A673 (cell line): ENCODE data around the gene EIF2B2. TPM values are rescaled to one million over a fixed set of nuclear protein-coding genes. Genes with fewer than 3 reads are reported as not detected.

Source experiments
- BruUV-seq: library from RNA; stranded (reverse); fragments of 400-500 nt; replicated peaks from 2 replicates; lab custom pipeline; 2021; lab: Mats Ljungman, UMichigan
- CTCF ChIA-PET: fragments of 300-600 bp; sonication (Branson Sonifier 250); formaldehyde crosslinking; loops from one replicate; lab custom pipeline; 2022; ENCODE audit warnings: antibody characterized with exemption; lab: Charles Lee
- POLR2A ChIA-PET: fragments of 300-600 bp; sonication (Branson Sonifier 250); formaldehyde crosslinking; loops from one replicate; lab custom pipeline; 2022; ENCODE audit warnings: antibody characterized with exemption; ENCODE audit not compliant: low non-redundant PET; lab: Charles Lee
- DNase-seq: peaks from one replicate; pipeline ENCODE4 v3.0.0-alpha.2; 2015; ENCODE audit warnings: low spot score
- H3K27ac ChIP-seq: fragments of 200-600 bp; sonication (generic); 2 replicates; pipeline ENCODE4 v1.5.1; 2016; ENCODE audit warnings: mixed run types, low read depth, mild to moderate bottlenecking, mixed read lengths, antibody characterized with exemption, low read length; ENCODE audit not compliant: poor library complexity, severe bottlenecking
- H3K27me3 ChIP-seq: fragments of 200-600 bp; sonication (generic); replicated peaks from 2 replicates; pipeline ENCODE4 v1.6.1; 2017; ENCODE audit warnings: mixed run types, low read depth, mild to moderate bottlenecking, mixed read lengths, antibody characterized with exemption, low read length; ENCODE audit not compliant: insufficient read depth, poor library complexity
- H3K36me3 ChIP-seq: fragments of 200-600 bp; sonication (generic); 2 replicates; pipeline ENCODE4 v1.6.1; 2016; ENCODE audit warnings: mixed run types, mild to moderate bottlenecking, mixed read lengths, antibody characterized with exemption, low read length; ENCODE audit not compliant: insufficient read depth, poor library complexity, severe bottlenecking
- H3K4me1 ChIP-seq: fragments of 200-600 bp; sonication (generic); 2 replicates; pipeline ENCODE4 v1.6.1; 2017; ENCODE audit warnings: mixed run types, mild to moderate bottlenecking, mixed read lengths, antibody characterized with exemption, low read length; ENCODE audit not compliant: insufficient read depth, poor library complexity, severe bottlenecking
- H3K4me3 ChIP-seq: fragments of 200-600 bp; sonication (generic); 2 replicates; pipeline ENCODE4 v1.5.1; 2016; ENCODE audit warnings: low read depth, mixed run types, mild to moderate bottlenecking, mixed read lengths, low read length; ENCODE audit not compliant: poor library complexity, severe bottlenecking
- H3K9me3 ChIP-seq: fragments of 200-600 bp; sonication (generic); 2 replicates; pipeline ENCODE4 v1.6.1; 2016; ENCODE audit warnings: mixed run types, low read depth, mild to moderate bottlenecking, mixed read lengths, antibody characterized with exemption, low read length; ENCODE audit not compliant: poor library complexity, severe bottlenecking
- EZH2 ChIP-seq: fragments of 200-600 bp; sonication (generic); IDR thresholded peaks from 2 replicates; pipeline ENCODE4 v1.6.1; 2017; ENCODE audit warnings: borderline replicate concordance, low read depth, mild to moderate bottlenecking, mixed read lengths, antibody characterized with exemption, low read length; ENCODE audit not compliant: poor library complexity, severe bottlenecking
- intact Hi-C: fragments of 100-400 bp; cut with micrococcal nuclease; formaldehyde crosslinking; loops from one replicate; pipeline ENCODE4 v1.10.0; 2022; ENCODE audit not compliant: unreplicated experiment
- total RNA-seq: library from RNA; stranded (reverse); gene quantifications from 2 replicates; pipeline ENCODE4 v1.2.3, GENCODE V29; 2021
- TF ChIP-seq, protein P1 (sequence below): fragments of 300-800, 200-600 bp; sonication (generic); conservative IDR thresholded peaks from 2 replicates; pipeline ENCODE4 v1.5.1; 2017; ENCODE audit warnings: low read depth, mild to moderate bottlenecking, antibody characterized with exemption, low read length, moderate library complexity, mixed read lengths

Gene EIF2B2
- total RNA-seq, 1 experiment from 2014 or later: 106 TPM

DNA sequence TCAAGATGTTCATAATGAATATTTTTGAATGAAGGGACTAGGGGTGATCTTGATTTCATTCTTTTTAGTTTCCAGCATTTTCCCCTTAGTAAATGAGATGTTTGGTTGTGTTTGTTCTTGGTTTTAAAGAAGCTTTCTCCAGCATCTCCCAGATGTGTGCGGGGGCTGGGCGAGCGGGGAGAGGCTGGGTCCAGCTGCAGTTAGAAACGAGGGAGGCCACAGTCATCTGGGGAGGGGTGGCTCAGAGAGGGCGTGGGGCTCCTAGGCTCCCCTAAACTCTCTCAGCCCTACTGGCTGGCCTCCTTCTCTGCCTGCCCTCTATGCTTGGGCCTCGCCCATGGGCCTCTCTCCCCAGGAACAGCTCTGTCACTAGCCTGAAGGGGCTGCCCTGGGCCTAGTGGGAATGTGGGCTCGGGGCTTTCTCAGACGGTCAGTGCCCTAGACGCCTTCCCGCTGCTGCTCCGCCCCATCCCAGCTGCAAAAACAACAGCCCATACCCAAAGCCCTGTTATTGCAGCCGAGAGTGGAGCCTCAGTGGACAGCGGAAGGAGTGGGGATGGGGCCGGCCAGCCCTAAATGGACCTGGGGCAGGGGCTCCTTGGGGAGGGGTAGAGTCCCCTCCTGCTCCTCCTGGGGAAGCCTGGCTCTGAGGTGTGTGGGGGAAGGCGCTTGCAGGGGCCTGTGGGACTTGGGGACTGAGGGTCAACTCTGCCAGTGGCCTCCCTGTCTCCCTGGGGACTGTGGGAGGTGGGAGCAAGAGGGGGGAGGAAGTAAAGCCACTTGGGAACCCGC is 18.3 kb upstream of the EIF2B2 start:
- H3K4me3 ChIP-seq: no peak overlapping the region
- ChIA-PET POLR2A (interaction anchor here (0.6 kb wide), 1 partner anchor 673 kb away, joined by 3 read pairs; no protein-coding TSS in a partner anchor), CTCF (no interaction called here)
- H3K27me3 ChIP-seq: no peaks in the 10 kb centered on the region
- no TSS peak for BruUV-seq
- H3K36me3 ChIP-seq: no peaks in the 10 kb centered on the region
- H3K9me3 ChIP-seq: no peaks in the 10 kb centered on the region
- no peak for TF ChIP-seq EZH2
- TF ChIP-seq, protein P1, sequence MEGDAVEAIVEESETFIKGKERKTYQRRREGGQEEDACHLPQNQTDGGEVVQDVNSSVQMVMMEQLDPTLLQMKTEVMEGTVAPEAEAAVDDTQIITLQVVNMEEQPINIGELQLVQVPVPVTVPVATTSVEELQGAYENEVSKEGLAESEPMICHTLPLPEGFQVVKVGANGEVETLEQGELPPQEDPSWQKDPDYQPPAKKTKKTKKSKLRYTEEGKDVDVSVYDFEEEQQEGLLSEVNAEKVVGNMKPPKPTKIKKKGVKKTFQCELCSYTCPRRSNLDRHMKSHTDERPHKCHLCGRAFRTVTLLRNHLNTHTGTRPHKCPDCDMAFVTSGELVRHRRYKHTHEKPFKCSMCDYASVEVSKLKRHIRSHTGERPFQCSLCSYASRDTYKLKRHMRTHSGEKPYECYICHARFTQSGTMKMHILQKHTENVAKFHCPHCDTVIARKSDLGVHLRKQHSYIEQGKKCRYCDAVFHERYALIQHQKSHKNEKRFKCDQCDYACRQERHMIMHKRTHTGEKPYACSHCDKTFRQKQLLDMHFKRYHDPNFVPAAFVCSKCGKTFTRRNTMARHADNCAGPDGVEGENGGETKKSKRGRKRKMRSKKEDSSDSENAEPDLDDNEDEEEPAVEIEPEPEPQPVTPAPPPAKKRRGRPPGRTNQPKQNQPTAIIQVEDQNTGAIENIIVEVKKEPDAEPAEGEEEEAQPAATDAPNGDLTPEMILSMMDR: no peak
- intact Hi-C loops: no loop called here
- peaks cover 28% of the 10 kb centered on the region for H3K4me1 ChIP-seq
- DNase-seq: no peak
- no peak overlapping the region for H3K27ac ChIP-seq

DNA sequence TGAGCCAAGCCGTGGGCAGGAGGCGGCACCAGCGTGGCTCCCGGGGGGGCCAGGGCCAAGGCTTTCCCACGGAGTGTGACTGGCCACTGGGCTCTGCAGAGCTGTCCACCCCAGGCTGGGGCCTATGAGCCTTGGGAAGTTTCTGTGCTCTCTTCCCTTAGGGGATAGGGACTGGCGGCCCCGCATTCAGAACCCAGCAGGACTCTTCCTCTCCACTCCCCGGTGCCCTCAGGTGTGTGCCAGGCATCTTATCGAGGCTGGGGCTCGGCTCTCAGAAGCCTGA is 17.8 kb upstream of the EIF2B2 start:
- intact Hi-C loops: no loop called here
- BruUV-seq: no TSS peak
- CTCF ChIA-PET: no interaction called here

GRCh38 chr14:74985806-74986205 is 16.9 kb upstream of the EIF2B2 start:
- no TSS peak for BruUV-seq
- POLR2A ChIA-PET: no interaction called here
- TF ChIP-seq, protein P1: no peak
- TF ChIP-seq EZH2: no peak
- Histone ChIP-seq H3K4me3 (no peak overlapping the region), H3K36me3 (no peaks in the 10 kb centered on the region), H3K9me3 (no peaks in the 10 kb centered on the region), H3K27me3 (no peaks in the 10 kb centered on the region), H3K4me1 (peaks cover 14% of the 10 kb centered on the region), H3K27ac (no peak overlapping the region)
- no peak for DNase-seq
- CTCF ChIA-PET: no interaction called here
- intact Hi-C loops: no loop called here

More for the DNA sequence above, 17.8 kb upstream of the EIF2B2 start:
- Histone ChIP-seq H3K36me3 (no peaks in the 10 kb centered on the region), H3K27me3 (no peaks in the 10 kb centered on the region), H3K4me3 (no peak overlapping the region), H3K4me1 (peaks cover 23% of the 10 kb centered on the region), H3K27ac (no peak overlapping the region), H3K9me3 (no peaks in the 10 kb centered on the region)
- POLR2A ChIA-PET: no interaction called here
- TF ChIP-seq, protein P1: no peak
- no peak for TF ChIP-seq EZH2
- no peak for DNase-seq
